H1 (cell line): ENCODE measurements around the gene CCDC141.

Experiments used
- ASH2L ChIP-seq: fragments of 200-600, 300-600 bp; sonication (generic); IDR thresholded peaks from one replicate; pipeline ENCODE4 v1.7.1; 2017; ENCODE audit warnings: low read length
- CEBPB ChIP-seq: IDR thresholded peaks from 2 replicates; pipeline ENCODE4 v1.6.1; 2012; ENCODE audit warnings: low read depth, low read length
- EGR1 ChIP-seq: IDR thresholded peaks from 2 replicates; pipeline ENCODE4 v1.6.1; 2011; ENCODE audit warnings: low read depth, low read length, borderline replicate concordance
- EZH2 ChIP-seq: fragments of 200-600 bp; sonication (generic); IDR thresholded peaks from 2 replicates; pipeline ENCODE4 v1.7.1; 2012; ENCODE audit warnings: low read depth, mild to moderate bottlenecking, moderate library complexity, low read length, inconsistent platforms; ENCODE audit not compliant: severe bottlenecking
- HDAC2 ChIP-seq, 2 experiments: fragments of 300-600 bp in 1 of 2; sonication (generic) in 1 of 2; IDR thresholded peaks; 2 replicates each; pipeline ENCODE4 v1.6.1; 2011 to 2012; ENCODE audit warnings: low read depth in 2 of 2, low read length in 2 of 2, mild to moderate bottlenecking in 2 of 2, moderate library complexity in 2 of 2, borderline replicate concordance in 1 of 2, inconsistent platforms in 1 of 2
- MAFK ChIP-seq: IDR thresholded peaks from 2 replicates; pipeline ENCODE4 v1.6.1; 2012; ENCODE audit warnings: low read depth, mild to moderate bottlenecking, improper control_type of control experiment, low read length
- POLR2A ChIP-seq, 2 experiments: IDR thresholded peaks; 1 replicate in 1 of 2; 2 replicates in 1 of 2; pipeline ENCODE4 v1.6.1; 2011; ENCODE audit warnings: low read depth in 2 of 2, low read length in 2 of 2, mild to moderate bottlenecking in 2 of 2; ENCODE audit errors: control extremely low read depth in 1 of 2
- POLR2AphosphoS5 ChIP-seq: IDR thresholded peaks from 2 replicates; pipeline ENCODE4 v1.6.1; 2011; ENCODE audit warnings: low read depth, low read length
- YY1 ChIP-seq: IDR thresholded peaks from 2 replicates; pipeline ENCODE4 v1.6.1; 2011; ENCODE audit warnings: low read depth, mild to moderate bottlenecking, low read length
- TF ChIP-seq, protein P1 (sequence below), 3 experiments: IDR thresholded peaks; 1 replicate in 2 of 3; 2 replicates in 1 of 3; pipeline versions ENCODE4 v1.5.1 to v1.6.1; 2011; ENCODE audit warnings: low read length in 3 of 3, mild to moderate bottlenecking in 3 of 3, inconsistent platforms in 2 of 3, low read depth in 1 of 3, moderate library complexity in 1 of 3; ENCODE audit not compliant: insufficient read depth in 1 of 3; ENCODE audit errors: control extremely low read depth in 1 of 3
- TF ChIP-seq, protein P2 (sequence below): IDR thresholded peaks from 2 replicates; pipeline ENCODE4 v1.6.1; 2011; ENCODE audit warnings: low read depth, mild to moderate bottlenecking, low read length; ENCODE audit not compliant: insufficient read depth

DNA sequence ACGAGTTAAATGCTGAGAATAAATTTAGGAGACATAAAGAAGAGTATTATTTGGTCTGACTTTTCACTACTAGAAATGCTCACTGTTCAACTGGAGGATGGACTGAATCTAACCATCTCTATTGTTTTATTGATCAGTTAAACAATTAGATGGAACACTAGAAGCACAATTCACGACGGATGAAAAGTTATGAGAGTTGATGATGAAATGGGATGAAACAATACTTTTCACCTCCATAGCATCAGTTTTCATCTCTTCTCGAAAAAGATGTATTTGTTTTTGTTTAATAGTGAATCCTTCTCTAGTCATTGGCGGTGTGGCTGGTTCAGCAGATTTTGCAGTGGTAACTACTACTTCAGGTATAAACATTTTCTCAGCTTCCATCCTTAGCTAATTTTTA lies 262.0 kb downstream of the CCDC141 start:
- TF ChIP-seq, protein P1, sequence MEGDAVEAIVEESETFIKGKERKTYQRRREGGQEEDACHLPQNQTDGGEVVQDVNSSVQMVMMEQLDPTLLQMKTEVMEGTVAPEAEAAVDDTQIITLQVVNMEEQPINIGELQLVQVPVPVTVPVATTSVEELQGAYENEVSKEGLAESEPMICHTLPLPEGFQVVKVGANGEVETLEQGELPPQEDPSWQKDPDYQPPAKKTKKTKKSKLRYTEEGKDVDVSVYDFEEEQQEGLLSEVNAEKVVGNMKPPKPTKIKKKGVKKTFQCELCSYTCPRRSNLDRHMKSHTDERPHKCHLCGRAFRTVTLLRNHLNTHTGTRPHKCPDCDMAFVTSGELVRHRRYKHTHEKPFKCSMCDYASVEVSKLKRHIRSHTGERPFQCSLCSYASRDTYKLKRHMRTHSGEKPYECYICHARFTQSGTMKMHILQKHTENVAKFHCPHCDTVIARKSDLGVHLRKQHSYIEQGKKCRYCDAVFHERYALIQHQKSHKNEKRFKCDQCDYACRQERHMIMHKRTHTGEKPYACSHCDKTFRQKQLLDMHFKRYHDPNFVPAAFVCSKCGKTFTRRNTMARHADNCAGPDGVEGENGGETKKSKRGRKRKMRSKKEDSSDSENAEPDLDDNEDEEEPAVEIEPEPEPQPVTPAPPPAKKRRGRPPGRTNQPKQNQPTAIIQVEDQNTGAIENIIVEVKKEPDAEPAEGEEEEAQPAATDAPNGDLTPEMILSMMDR (IDR thresholded peaks at IDR 0.05; ENCODE audit: control extremely low read depth in 1 of 3, insufficient read depth in 1 of 3, low read depth in 1 of 3, low read length in 3 of 3): no peak
- TF ChIP-seq CEBPB (no peak), POLR2A (IDR thresholded peaks at IDR 0.05; ENCODE audit: control extremely low read depth in 1 of 2, low read depth in 2 of 2, low read length in 2 of 2) (no peak), ASH2L (no peak), HDAC2 (IDR thresholded peaks at IDR 0.05; ENCODE audit: borderline replicate concordance in 1 of 2, low read depth in 2 of 2, low read length in 2 of 2) (no peak), EZH2 (no peak), POLR2AphosphoS5 (no peak), MAFK (no peak), YY1 (no peak), EGR1 (no peak)
- TF ChIP-seq, protein P2, sequence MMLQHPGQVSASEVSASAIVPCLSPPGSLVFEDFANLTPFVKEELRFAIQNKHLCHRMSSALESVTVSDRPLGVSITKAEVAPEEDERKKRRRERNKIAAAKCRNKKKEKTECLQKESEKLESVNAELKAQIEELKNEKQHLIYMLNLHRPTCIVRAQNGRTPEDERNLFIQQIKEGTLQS: no peak
